MM.1S (cell line): Measurements from ENCODE around the gene PXYLP1.

Experiments used
- CTCF ChIP-seq: fragments of 300-600 bp; sonication (generic); IDR thresholded peaks from 2 replicates; pipeline ENCODE4 v1.5.1; 2016; ENCODE audit warnings: antibody characterized with exemption, low read length, mixed read lengths
- EZH2 ChIP-seq: fragments of 300-600 bp; sonication (generic); optimal IDR thresholded peaks from 2 replicates; pipeline ENCODE3; 2017; ENCODE audit warnings: low read depth, mild to moderate bottlenecking, antibody characterized with exemption, low read length, mixed read lengths
- EZH2phosphoT487 ChIP-seq: fragments of 300-600 bp; sonication (generic); IDR thresholded peaks from 2 replicates; pipeline ENCODE4 v1.6.1; 2018; ENCODE audit warnings: antibody characterized with exemption, low read length

GRCh38 chr3:141260630-141260927, 29.0 kb downstream of the PXYLP1 start:
- no peak for TF ChIP-seq CTCF
- no peak for TF ChIP-seq EZH2
- no peak for TF ChIP-seq EZH2phosphoT487
